Tibial nerve (tissue), 4 donors: ENCODE measurements around the gene CHST15.

Experiments used
- EP300 ChIP-seq, 2 donors: sonication (generic); formaldehyde crosslinking; IDR thresholded peaks; one replicate each; pipeline ENCODE4 v1.6.1; 2017; ENCODE audit warnings: antibody characterized with exemption in 2 of 2, mild to moderate bottlenecking in 1 of 2
- POLR2A ChIP-seq, 2 donors: fragments of 450-650 bp; IDR thresholded peaks; one replicate each; pipeline ENCODE4 v1.6.1; 2017; ENCODE audit warnings: antibody characterized with exemption in 2 of 2, mild to moderate bottlenecking in 2 of 2, moderate library complexity in 2 of 2
- TF ChIP-seq, protein P1 (sequence below), 5 experiments: fragments of 200-600 bp in 3 of 5; fragments of 450-650 bp in 2 of 5; sonication (generic) in 3 of 5; IDR thresholded peaks; one replicate each; pipeline ENCODE4 v1.5.1; 2016 to 2019; ENCODE audit warnings: antibody characterized with exemption in 5 of 5, mild to moderate bottlenecking in 3 of 5, moderate library complexity in 2 of 5

DNA sequence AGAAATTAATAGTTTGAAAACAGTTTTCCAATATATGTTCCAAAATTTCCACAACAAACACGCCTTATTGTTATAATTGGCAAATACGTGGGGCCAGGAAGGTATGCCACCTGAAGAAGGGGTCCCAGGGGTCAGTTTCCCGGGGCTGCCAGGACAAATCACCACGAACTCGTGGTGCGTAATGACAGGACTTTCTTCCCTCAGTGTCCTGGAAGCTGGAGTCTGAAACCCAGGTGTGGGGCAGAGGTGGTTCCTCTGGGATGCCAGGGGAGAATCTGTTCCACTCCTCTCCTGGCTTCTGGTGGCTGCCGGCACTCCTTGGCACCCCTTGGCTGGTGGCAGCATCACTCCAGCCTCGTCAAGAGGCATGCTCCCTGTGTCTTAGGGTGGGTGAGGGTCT, 56.7 kb downstream of the CHST15 start:
- TF ChIP-seq, protein P1, sequence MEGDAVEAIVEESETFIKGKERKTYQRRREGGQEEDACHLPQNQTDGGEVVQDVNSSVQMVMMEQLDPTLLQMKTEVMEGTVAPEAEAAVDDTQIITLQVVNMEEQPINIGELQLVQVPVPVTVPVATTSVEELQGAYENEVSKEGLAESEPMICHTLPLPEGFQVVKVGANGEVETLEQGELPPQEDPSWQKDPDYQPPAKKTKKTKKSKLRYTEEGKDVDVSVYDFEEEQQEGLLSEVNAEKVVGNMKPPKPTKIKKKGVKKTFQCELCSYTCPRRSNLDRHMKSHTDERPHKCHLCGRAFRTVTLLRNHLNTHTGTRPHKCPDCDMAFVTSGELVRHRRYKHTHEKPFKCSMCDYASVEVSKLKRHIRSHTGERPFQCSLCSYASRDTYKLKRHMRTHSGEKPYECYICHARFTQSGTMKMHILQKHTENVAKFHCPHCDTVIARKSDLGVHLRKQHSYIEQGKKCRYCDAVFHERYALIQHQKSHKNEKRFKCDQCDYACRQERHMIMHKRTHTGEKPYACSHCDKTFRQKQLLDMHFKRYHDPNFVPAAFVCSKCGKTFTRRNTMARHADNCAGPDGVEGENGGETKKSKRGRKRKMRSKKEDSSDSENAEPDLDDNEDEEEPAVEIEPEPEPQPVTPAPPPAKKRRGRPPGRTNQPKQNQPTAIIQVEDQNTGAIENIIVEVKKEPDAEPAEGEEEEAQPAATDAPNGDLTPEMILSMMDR (IDR thresholded peaks at IDR 0.05): no peak
- TF ChIP-seq POLR2A (IDR thresholded peaks at IDR 0.05): no peak
- no peak for TF ChIP-seq EP300 (IDR thresholded peaks at IDR 0.05)
